ENCODE results near the gene RUFY3.
"Not testable (repeated sequence)": the region's sequence is repeated elsewhere in the genome, so short reads cannot be mapped to it uniquely, and the experiment has no call there.

RUFY3 gene

GRCh38 chr4:70706044-70706461, 15.7 kb upstream of the RUFY3 start:
- DNase-seq (ENCODE audit: low spot score) = no peak

DNA sequence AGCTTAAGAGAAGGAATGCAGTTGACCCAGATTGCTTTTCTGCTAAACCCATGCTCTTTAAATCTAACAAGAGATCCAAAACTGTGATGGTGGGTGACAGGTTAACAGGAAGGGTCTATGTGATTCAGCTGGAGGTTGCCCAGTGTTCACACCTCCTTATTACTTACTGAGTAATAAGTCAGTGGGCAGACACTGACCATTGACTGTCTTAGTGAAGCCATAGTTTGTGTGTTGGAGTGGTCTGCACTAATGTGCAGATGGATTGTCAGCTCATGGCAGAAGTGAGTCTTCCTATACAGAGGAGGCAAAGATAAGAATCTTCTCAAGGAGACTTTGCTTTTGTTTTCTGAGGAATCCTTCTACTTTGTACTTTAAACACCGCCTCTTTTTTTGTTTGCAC, 15.2 kb upstream of the RUFY3 start:
- no peak for DNase-seq (ENCODE audit: low spot score)

- no peak for DNase-seq (ENCODE audit: low spot score)
Observed at GRCh38 chr4:70709611-70710205, 12.1 kb upstream of the RUFY3 start.

DNA sequence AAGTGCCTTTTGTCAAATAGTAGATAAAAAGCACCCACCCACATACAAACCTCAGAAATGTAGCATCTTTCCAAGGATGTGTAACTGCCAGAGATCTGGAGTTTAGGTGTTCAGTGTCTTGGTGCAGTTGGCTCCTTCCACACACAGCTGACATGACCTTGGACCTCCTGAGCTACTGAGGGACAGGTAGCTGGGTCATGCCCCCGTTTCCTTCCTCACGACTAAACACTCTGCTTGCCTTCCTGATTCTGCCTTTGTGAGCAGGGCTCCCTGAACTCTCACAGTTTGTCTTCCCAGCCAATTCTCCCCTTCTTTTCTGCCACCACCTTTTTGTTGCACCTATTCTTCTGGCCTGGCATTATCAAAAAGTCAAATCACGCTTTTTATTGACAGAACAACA, 10.2 kb upstream of the RUFY3 start:
- DNase-seq (ENCODE audit: low spot score) = no peak

DNA sequence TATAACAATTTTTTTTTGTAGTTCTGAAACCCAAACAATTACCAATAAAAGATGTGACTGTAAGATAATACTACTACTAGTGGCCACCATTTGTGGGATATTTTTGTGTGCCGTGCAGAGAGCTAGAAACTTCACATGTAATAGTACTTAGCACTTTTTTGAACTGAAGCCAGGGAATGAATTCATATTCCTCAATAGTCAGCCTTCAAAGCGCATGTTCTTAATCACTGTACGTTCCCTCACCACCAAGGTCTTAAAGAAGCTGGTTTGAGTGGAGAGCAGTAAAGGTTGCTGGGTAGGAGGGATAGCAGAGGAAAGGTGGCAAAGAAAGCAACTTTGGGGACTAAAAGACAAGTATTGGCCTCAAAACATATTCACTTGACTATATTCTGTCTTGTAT, 9.6 kb upstream of the RUFY3 start:
- DNase-seq (ENCODE audit: low spot score) = no peak

- no peak for DNase-seq (ENCODE audit: low spot score)
Observed at GRCh38 chr4:70712604-70713452, 8.9 kb upstream of the RUFY3 start.

DNA sequence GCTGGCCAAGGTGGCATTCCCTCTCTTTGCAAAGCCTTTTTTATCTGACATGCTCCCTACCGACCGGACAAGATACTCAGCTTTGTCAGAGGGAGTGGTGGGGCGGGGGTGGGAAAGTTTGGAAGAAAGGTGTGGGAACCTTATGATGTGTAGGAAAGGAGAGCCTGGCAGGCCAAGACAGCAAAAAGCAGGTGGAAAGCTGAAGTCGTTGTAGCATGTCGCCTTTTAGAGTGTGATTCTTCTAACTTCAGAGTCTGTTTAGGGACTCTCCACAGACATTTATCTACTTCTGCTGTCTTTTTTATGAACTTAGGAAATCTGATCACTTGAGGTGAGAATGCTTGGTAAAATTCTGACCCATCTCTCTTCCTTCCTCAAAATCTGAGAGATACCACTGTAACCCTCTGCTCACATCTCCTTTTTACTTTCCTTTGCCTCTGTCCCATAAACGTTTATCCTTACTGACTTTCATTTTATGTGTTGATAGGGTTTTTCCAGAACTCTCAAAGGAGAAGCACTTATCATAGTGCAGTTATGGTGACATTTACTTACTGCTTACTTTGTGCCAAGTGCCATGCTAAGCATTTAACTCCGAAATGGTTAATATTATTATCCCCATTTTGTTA, 8.2 kb upstream of the RUFY3 start:
- DNase-seq (ENCODE audit: low spot score) = no peak

DNA sequence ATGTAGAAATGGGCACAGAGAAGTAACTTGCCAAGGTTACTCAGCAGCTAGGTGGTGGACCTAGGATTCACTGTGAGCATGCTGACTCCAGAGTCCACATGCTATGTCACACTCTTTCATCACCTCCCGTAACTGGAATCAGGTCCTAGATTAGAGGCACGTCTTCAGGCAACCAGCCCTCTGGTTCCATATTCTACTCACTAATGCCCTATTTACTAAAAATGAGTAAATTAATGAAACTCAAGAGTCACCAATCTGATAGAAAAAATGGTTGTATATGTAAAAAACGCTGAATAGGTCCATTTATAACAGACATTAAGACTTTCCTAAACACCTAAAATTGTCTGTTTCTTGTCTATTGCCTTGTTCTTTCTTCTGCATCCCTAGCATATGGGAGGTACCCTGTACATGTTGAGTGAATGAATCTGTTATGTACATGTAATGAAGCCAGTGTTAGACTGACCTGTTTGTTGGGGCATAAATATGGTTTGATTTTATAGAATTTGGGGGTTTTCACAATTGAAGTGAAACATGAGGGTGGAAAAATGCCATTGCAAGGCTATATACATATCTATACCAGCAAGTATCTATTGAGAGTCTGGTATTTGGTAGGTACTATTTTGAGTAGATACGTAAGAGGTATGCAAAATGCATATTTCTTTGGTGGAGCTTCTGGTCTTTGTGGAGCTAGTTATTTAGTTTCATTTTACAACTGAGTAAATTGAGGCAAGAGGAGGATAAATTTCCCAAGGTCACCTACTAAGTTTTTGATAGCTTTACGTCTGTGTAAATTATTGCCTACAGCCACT, 7.5 kb upstream of the RUFY3 start:
- no peak for DNase-seq (ENCODE audit: low spot score)

GRCh38 chr4:70715097-70715496, 6.7 kb upstream of the RUFY3 start:
- DNase-seq (ENCODE audit: low spot score) = no peak

- DNase-seq (ENCODE audit: low spot score) = no peak
Observed at GRCh38 chr4:70718811-70719604, 2.8 kb upstream of the RUFY3 start.

GRCh38 chr4:70722199-70722791, 531 bp downstream of the RUFY3 start:
- peak; percentile 50 for DNase-seq (ENCODE audit: low spot score)

GRCh38 chr4:70724463-70724862, 2.7 kb downstream of the RUFY3 start:
- DNase-seq (ENCODE audit: low spot score) = no peak

GRCh38 chr4:70725633-70726032, 3.9 kb downstream of the RUFY3 start:
- no peak for DNase-seq (ENCODE audit: low spot score)

DNA sequence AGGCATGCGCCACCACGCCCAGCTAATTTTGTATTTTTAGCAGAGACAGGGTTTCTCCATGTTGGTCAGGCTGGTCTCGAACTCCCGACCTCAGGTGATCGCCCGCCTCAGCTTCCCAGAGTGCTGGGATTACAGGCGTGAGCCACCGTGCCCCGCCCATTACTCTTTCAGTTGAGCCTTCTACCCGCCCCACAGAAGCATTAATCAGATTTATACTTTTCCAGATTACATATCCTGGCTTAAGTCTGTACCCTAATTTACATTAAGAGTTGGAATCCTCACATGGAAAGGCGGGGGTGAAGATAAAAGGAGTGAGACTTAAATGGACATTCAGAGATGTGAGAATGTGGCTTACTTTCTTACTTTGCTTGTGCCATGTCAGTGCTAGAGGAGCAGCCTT, 4.8 kb downstream of the RUFY3 start:
- not testable (repeated sequence) for DNase-seq (ENCODE audit: low spot score)

DNA sequence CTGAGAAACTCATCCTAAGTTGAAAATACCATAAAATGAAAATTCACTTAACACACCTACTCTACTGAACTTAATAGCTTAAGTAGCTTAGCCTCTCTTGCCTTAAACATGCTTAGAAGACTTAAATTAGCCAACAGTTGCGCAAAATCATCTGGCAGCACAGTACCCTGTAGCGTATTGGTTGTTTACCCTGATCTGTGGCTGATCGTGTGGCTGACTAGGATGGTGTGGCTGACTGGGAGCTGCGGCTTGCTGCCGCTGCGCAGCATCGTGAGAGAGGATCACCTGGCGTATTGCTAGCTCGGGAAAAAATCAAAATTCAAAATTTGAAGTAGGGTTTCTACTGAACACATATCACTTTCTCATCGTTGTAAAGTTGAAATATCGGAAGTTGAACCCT, 6.3 kb downstream of the RUFY3 start:
- DNase-seq (ENCODE audit: low spot score) = no peak

DNA sequence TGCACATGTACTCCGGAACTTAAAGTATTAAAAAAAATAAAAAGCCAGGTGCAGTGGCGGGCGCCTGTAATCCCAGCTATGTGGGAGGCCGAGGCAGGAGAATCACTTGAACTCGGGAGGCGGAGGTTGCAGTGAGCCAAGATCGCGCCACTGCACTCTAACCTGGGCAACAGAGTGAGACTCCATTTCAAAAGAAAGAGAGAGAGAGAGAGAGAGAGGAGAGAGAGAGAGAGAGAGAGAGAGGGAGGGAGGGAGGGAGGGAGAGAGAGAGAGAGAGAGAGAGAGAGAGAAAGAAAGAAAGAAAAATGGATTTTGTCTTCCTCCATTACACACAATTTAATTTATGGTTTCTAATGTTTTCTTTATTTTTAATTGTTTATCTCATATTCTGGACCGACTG, 11.1 kb downstream of the RUFY3 start:
- DNase-seq (ENCODE audit: low spot score) = not testable (repeated sequence)

DNA sequence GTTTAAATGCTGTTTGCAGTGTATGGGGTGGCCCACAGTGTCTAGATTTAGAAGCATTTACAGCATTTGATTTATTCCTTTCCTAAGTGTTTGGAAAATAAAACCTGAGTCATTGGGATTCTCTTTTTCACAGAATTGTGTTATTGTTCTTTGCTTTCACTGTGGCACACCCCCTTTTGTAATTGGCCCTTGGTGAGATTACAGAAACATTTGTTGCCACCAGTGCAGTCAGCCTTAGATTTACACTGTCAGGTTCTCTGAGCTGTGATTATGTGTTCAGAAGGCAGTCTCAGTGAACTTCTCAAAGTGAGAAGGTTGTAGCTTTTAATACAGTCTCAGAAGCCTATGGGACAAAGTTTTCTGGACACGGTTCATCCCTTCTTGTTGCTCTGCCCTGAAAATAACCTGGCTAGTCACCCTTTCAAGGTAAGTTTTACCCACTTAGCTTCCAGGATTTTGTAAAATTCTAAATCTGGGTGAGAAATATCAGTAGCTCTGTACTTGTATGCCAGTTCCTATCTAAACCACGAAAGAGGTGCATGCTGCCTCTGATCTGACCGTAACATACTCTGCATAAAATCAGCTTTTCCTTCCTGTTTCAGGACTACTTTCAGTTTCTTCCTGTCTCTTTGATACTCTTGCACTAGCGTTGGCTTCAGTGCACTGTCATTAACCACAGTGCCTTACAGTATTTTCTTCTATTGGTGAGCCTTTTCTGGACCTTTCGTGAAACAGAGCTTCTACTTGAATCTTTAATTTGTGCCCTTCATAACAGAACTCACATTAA, 12.6 kb downstream of the RUFY3 start:
- DNase-seq (ENCODE audit: low spot score) = peak; percentile 67

- no peak for DNase-seq (ENCODE audit: low spot score)
Observed at GRCh38 chr4:70734971-70735370, 13.2 kb downstream of the RUFY3 start.

DNA sequence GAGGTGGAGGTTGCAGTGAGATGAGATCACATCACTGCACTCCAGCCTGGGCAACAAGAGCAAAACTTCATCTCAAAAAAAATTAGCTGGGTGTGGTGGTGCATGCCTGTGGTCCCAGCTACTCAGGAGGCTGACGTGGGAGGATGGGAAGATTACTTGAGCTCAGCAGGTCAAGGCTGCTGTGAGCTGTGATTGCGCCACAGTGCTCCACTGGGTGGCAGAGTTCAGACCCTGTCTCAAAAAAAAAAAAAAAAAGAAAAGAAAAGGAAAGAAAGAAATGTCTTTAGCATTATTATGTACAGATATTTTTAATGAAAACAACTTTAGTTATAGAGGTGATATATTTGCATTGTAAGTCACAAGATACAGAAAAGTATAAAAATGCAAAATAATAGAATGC, 14.2 kb downstream of the RUFY3 start:
- DNase-seq (ENCODE audit: low spot score) = peak; percentile 43

GRCh38 chr4:70737006-70737405, 15.2 kb downstream of the RUFY3 start:
- DNase-seq (ENCODE audit: low spot score) = peak; percentile 16
